GM23338 (cell line): ENCODE measurements around the gene TAGLN. TPM values are rescaled to one million over a fixed set of nuclear protein-coding genes. Genes with fewer than 3 reads are reported as not detected.

Source experiments
- ATAC-seq: fragments of 200-7000 bp; cut with Tn5 transposase; 3 replicates; pipeline ENCODE4 v1.9.1; 2020
- DNase-seq: peaks from one replicate; pipeline ENCODE4 v3.0.0-alpha.2; 2015; ENCODE audit warnings: low spot score
- H2AFZ ChIP-seq: fragments of 200-600 bp; sonication (generic); 2 replicates; pipeline ENCODE4 v1.8.0; 2016; ENCODE audit warnings: antibody characterized with exemption, mild to moderate bottlenecking, moderate library complexity
- H3F3A ChIP-seq: fragments of 200-600 bp; sonication (generic); replicated peaks from 2 replicates; pipeline ENCODE4 v1.8.0; 2017; ENCODE audit warnings: antibody characterized with exemption, mixed run types, low read depth
- H3K27ac ChIP-seq: fragments of 200-600 bp; sonication (generic); 2 replicates; pipeline ENCODE4 v1.6.1; 2016; ENCODE audit warnings: low read depth
- H3K27me3 ChIP-seq: fragments of 200-600 bp; sonication (generic); 2 replicates; pipeline ENCODE4 v1.8.0; 2016; ENCODE audit warnings: mild to moderate bottlenecking, mixed run types, moderate library complexity; ENCODE audit not compliant: insufficient read depth
- H3K36me3 ChIP-seq: fragments of 200-600 bp; sonication (generic); 2 replicates; pipeline ENCODE4 v1.8.0; 2016; ENCODE audit warnings: mild to moderate bottlenecking; ENCODE audit not compliant: insufficient read depth
- H3K4me1 ChIP-seq: fragments of 200-600 bp; sonication (generic); 2 replicates; pipeline ENCODE4 v1.8.0; 2016; ENCODE audit warnings: mild to moderate bottlenecking, moderate library complexity; ENCODE audit not compliant: insufficient read depth
- H3K4me2 ChIP-seq: fragments of 200-600 bp; sonication (generic); 2 replicates; pipeline ENCODE4 v1.7.1; 2017; ENCODE audit warnings: mixed run types
- H3K4me3 ChIP-seq: fragments of 200-600 bp; sonication (generic); 2 replicates; pipeline ENCODE4 v1.6.1; 2016; ENCODE audit warnings: mixed run types
- H3K79me2 ChIP-seq: fragments of 200-600 bp; sonication (generic); replicated peaks from 2 replicates; pipeline ENCODE4 v1.8.0; 2017; ENCODE audit warnings: mild to moderate bottlenecking; ENCODE audit not compliant: insufficient read depth
- H3K9me2 ChIP-seq: fragments of 200-600 bp; sonication (generic); 2 replicates; pipeline ENCODE4 v1.8.0; 2017; ENCODE audit not compliant: insufficient read depth
- H4K20me1 ChIP-seq: fragments of 200-600 bp; sonication (generic); replicated peaks from 2 replicates; pipeline ENCODE4 v1.8.0; 2017; ENCODE audit warnings: mild to moderate bottlenecking; ENCODE audit not compliant: insufficient read depth
- H3K27ac Mint-ChIP-seq: 2 replicates; pipeline ENCODE4 v1.8.0; 2020; ENCODE audit warnings: inconsistent platforms, mild to moderate bottlenecking, moderate library complexity, mixed read lengths
- H3K27me3 Mint-ChIP-seq: 3 replicates; pipeline ENCODE4 v1.8.0; 2022; ENCODE audit warnings: low read depth, mild to moderate bottlenecking, moderate library complexity, mixed read lengths, inconsistent platforms; ENCODE audit not compliant: insufficient read depth, poor library complexity
- H3K36me3 Mint-ChIP-seq: 3 replicates; pipeline ENCODE4 v1.8.0; 2021; ENCODE audit warnings: low read depth, mild to moderate bottlenecking, inconsistent platforms, moderate library complexity, mixed read lengths
- H3K4me1 Mint-ChIP-seq: 3 replicates; pipeline ENCODE4 v1.8.0; 2020; ENCODE audit warnings: mild to moderate bottlenecking, inconsistent platforms, mixed read lengths
- H3K4me3 Mint-ChIP-seq: 3 replicates; pipeline ENCODE4 v1.8.0; 2021; ENCODE audit warnings: moderate library complexity, mild to moderate bottlenecking, inconsistent platforms, mixed read lengths
- H3K9me3 Mint-ChIP-seq: 3 replicates; pipeline ENCODE4 v1.8.0; 2020; ENCODE audit warnings: moderate library complexity, mild to moderate bottlenecking, inconsistent platforms, mixed read lengths
- CREB1 ChIP-seq: fragments of 250-450 bp; sonication (Bioruptor Pico); IDR thresholded peaks from 2 replicates; pipeline ENCODE4 v1.5.0; 2020; ENCODE audit warnings: low read depth, mild to moderate bottlenecking, moderate library complexity
- CTCF ChIP-seq, 2 experiments: fragments of 200-600 bp in 1 of 2; sonication (generic) in 1 of 2; conservative IDR thresholded peaks; 2 replicates each; pipeline versions ENCODE4 v1.5.1 to v1.6.1; 2016 to 2017; ENCODE audit warnings: antibody characterized with exemption in 2 of 2, low read depth in 2 of 2, mild to moderate bottlenecking in 2 of 2, moderate library complexity in 1 of 2
- ETS1 ChIP-seq: IDR thresholded peaks from 2 replicates; pipeline ENCODE4 v1.6.1; 2016; ENCODE audit warnings: antibody characterized with exemption
- EZH2 ChIP-seq: fragments of 200-600 bp; sonication (generic); IDR thresholded peaks from one replicate; pipeline ENCODE4 v1.8.0; 2017; ENCODE audit warnings: antibody characterized with exemption, mild to moderate bottlenecking, low read depth; ENCODE audit not compliant: unreplicated experiment
- EZH2phosphoT487 ChIP-seq: fragments of 200-600 bp; sonication (generic); IDR thresholded peaks from one replicate; pipeline ENCODE4 v1.8.1; 2018; ENCODE audit warnings: antibody characterized with exemption; ENCODE audit not compliant: unreplicated experiment
- JUNB ChIP-seq: IDR thresholded peaks from one replicate; pipeline ENCODE4 v1.6.1; 2016; ENCODE audit warnings: antibody characterized with exemption; ENCODE audit not compliant: unreplicated experiment
- NANOG ChIP-seq: IDR thresholded peaks from 2 replicates; pipeline ENCODE4 v1.6.1; 2016; ENCODE audit warnings: antibody characterized with exemption, borderline replicate concordance
- POLR2AphosphoS5 ChIP-seq: IDR thresholded peaks from 2 replicates; pipeline ENCODE4 v1.6.1; 2016; ENCODE audit warnings: antibody characterized with exemption, low read depth
- REST ChIP-seq: IDR thresholded peaks from one replicate; pipeline ENCODE4 v1.6.1; 2018; ENCODE audit warnings: antibody characterized with exemption; ENCODE audit not compliant: unreplicated experiment
- STAT1 ChIP-seq: IDR thresholded peaks from one replicate; pipeline ENCODE4 v1.6.1; 2016; ENCODE audit warnings: antibody characterized with exemption; ENCODE audit not compliant: unreplicated experiment
- ZNF114 ChIP-seq: fragments of 250-450 bp; sonication (Bioruptor Pico); IDR thresholded peaks from 2 replicates; pipeline ENCODE4 v1.5.0; 2020; ENCODE audit warnings: mild to moderate bottlenecking, moderate library complexity
- ZNF331 ChIP-seq: fragments of 250-450 bp; sonication (Bioruptor Pico); IDR thresholded peaks from 2 replicates; pipeline ENCODE4 v1.5.0; 2020; ENCODE audit warnings: low read depth, mild to moderate bottlenecking, moderate library complexity
- ZNF462 ChIP-seq: fragments of 250-450 bp; sonication (Bioruptor Pico); IDR thresholded peaks from 2 replicates; pipeline ENCODE4 v1.5.0; 2020; ENCODE audit warnings: mild to moderate bottlenecking, moderate library complexity
- polyA plus RNA-seq: library from polyadenylated mRNA; unstranded; fragments of >200 nt; fragmentation: Nextera tagmentation; extraction: Ambion mirVana; gene quantifications from 2 replicates; pipeline ENCODE4 v1.2.1, GENCODE V29; 2016
- total RNA-seq: library from RNA; depleted of rRNA; stranded (reverse); fragments of >200 nt; shearing (Covaris generic); gene quantifications from 2 replicates; pipeline ENCODE4 v1.2.3, GENCODE V29; 2014

Gene TAGLN
- total and polyA plus RNA-seq, 2 experiments from 2014 or later = 86.8 to 130 TPM

GRCh38 chr11:117166491-117166890, 32.7 kb upstream of the TAGLN start:
- Mint-ChIP-seq H3K36me3 (peaks cover 81% of the 10 kb centered on the region), H3K9me3 (no peaks in the 10 kb centered on the region)
- peaks cover 65% of the 10 kb centered on the region for H3K36me3 ChIP-seq

More at GRCh38 chr11:117166491-117166890, 32.7 kb upstream of the TAGLN start:
- no peaks in the 10 kb centered on the region for H3K27me3 Mint-ChIP-seq
- DNase-seq (no peak), ATAC-seq (no peak)
- Histone ChIP-seq H3K27ac (no peak overlapping the region), H3K9me2 (no peaks in the 10 kb centered on the region), H3K79me2 (peaks cover 26% of the 10 kb centered on the region), H3K4me1 (no peaks in the 10 kb centered on the region), H3K4me3 (no peak overlapping the region), H3K4me2 (no peak overlapping the region), H3K27me3 (no peaks in the 10 kb centered on the region), H3F3A (peaks cover 3% of the 10 kb centered on the region; the same call in 1 of the 2 replicates), H2AFZ (no peak overlapping the region), H4K20me1 (peaks cover 49% of the 10 kb centered on the region)
- TF ChIP-seq EZH2phosphoT487 (no peak), POLR2AphosphoS5 (no peak), ZNF114 (CRISPR knock-in tag) (no peak), ZNF462 (CRISPR knock-in tag) (no peak), NANOG (no peak), JUNB (no peak), ETS1 (no peak), CREB1 (CRISPR knock-in tag) (no peak), EZH2 (no peak), REST (no peak), ZNF331 (CRISPR knock-in tag) (no peak), CTCF (conservative IDR thresholded peaks at IDR 0.05; ENCODE audit: low read depth in 2 of 2) (no peak), STAT1 (no peak)
- H3K27ac Mint-ChIP-seq = no peak overlapping the region
- peaks cover 6% of the 10 kb centered on the region; the same call in 2 of the 3 replicates for H3K4me1 Mint-ChIP-seq
- H3K4me3 Mint-ChIP-seq = no peak overlapping the region
